NCI-H748 treated with DMSO at 0.1 percent for 48 hours (cell line): ENCODE measurements around the gene PAK1IP1.
"Not testable (repeated sequence)": the region's sequence is repeated elsewhere in the genome, so short reads cannot be mapped to it uniquely, and the experiment has no call there.

Experiments
- DNase-seq: peaks from one replicate; lab custom pipeline; 2025; lab: John Stamatoyannopoulos, UW

Gene PAK1IP1

GRCh38 chr6:10692965-10693538, 1.7 kb upstream of the PAK1IP1 start:
- DNase-seq, result no peak

DNA sequence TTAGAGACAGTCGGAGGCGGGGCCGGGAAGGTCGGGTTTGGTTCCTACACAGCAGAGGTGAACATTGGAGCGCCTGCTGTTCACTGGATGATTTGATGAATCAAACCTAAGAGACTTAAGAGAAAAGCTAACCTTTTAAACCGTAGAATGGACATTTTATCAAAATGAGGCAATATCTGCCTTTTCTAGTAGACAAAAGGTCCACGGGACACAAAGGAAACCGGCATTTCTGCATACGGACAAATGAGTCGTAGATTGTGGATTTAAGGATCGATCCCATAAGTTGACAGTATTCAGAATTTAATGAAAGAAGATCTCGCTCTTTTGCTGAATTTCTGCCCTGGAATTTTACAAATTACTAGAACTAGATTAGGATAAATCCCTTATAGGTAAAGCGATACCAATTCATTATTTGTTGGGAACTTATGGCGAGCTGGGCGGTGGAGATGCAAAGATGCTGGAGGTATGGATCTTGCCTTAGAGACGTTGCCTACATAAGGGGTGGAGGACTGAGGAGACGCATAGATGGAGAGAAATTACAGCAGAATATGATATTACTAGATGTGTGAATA, 400 bp downstream of the PAK1IP1 start:
- peak; percentile 64 for DNase-seq

- no peak for DNase-seq
Measured at GRCh38 chr6:10696655-10697054, 1.9 kb downstream of the PAK1IP1 start.

- no peak for DNase-seq
Measured at GRCh38 chr6:10713962-10714361, 19.2 kb downstream of the PAK1IP1 start.

- peak; percentile 21 for DNase-seq
Measured at GRCh38 chr6:10719296-10719963, 24.7 kb downstream of the PAK1IP1 start.

DNA sequence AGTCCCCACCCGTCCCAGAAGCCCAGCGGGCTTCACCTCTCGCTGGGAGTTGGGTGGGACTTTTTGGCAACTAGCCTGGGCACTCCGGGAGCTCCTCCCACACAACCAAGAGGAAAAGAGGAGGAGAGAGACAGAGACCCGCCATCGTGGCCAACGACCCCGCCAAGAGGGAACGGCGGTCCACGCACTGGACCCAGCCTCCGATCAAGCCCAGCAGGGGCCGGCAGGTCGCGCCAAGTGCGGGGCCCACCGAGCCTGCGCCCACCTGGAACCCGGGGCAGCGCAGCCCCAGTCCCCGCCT, 25.1 kb downstream of the PAK1IP1 start:
- DNase-seq, result no peak

DNA sequence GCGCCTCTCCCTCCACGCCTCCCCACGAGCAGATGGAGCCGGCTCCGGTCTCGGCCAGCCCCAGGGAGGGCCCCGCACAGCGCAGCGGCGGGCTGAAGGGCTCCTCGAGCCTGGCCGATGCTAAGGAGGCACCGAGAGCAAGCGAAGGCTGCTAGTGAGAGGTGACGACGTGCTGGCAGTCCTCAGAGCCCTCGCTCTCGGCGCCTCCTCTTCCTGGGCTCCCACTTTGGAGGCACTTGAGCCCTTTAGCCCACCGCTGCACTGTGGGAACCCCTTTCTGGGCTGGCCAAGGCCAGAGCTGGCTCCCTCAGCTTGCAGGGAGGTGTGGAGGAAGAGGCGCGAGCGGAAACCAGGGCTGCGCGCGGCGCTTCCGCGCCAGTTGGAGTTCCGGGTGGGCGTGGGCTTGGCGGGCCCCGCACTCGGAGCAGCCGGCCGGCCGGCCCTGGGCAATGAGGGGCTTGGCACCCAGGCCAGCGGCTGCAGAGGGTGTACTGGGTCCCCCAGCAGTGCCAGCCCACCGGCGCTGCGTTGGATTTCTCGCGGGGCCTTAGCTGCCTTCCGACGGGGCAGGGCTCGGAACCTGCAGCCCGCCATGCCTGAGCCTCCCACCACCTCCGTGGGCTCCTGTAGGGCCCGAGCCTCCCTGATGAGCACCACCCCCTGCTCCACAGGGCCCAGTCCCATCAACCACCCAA, 25.6 kb downstream of the PAK1IP1 start:
- DNase-seq, result peak; percentile 23

DNA sequence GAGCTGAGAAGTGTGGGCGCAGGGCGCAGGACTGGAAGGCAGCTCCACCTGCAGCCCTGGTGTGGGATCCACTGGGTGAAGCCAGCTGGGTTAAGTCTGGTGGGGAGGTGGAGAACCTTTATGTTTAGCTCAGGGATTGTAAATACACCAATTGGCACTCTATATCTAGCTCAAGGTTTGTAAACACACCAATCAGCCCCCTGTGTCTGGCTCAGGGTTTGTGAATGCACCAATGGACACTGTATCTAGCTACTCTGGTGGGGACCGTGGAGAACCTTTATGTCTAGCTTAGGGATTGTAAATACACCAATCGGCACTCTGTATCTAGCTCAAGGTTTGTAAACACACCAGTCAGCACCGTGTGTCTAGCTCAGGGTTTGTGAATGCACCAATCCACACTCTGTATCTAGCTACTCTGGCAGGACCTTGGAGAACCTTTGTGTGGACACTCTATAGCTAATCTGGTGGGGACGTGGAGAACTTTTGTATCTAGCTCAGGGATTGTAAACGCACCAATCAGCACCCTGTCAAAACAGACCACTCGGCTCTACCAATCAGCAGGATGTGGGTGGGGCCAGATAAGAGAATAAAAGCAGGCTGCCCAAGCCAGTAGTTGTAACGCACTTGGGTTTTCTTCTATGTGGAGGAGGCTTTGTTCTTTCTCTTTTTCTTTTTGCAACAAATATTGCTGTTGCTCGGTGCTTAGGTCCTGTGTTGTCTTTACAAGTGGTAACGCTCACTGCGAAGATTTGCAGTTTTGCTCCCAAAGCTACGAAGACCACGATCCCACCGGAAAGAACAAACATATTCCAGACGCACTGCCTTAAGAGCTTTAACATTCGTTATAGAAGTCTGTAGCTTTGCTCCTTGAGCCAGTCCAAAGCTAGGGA, 26.4 kb downstream of the PAK1IP1 start:
- peak; percentile 29 for DNase-seq

DNA sequence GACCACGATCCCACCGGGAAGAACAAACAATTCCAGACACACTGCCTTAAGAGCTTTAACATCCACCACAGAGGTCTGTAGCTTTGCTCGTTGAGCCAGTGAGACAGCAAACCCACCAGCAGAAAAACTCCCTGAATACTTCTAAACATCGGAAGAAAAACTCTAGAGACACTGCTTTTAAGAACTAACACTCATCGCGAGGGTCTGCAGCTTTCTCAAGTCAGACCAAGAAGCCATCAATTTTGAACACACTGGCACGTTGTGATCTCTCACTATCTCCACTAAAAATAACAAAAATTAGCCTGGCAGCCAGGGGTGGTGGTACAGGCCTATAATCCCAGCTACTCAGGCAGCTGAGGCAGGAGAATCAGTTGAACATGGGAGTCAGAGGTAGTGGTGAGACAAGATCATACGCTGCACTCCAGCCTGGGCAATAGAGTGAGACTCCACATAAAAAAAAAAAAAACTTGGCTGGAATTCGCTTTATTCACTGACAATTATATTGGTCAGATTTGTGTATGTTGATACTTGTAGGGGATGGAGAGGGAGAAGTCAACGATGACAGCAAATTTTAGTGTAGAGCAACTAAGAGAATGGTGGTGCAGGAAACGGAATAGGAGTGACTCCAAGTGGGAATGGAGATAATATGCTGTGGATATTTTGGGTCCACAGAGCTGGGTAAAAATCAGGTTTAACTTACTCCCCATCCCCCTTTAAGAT, 27.2 kb downstream of the PAK1IP1 start:
- DNase-seq, result no peak

- no peak for DNase-seq
Measured at GRCh38 chr6:10722570-10722819, 27.7 kb downstream of the PAK1IP1 start.

DNA sequence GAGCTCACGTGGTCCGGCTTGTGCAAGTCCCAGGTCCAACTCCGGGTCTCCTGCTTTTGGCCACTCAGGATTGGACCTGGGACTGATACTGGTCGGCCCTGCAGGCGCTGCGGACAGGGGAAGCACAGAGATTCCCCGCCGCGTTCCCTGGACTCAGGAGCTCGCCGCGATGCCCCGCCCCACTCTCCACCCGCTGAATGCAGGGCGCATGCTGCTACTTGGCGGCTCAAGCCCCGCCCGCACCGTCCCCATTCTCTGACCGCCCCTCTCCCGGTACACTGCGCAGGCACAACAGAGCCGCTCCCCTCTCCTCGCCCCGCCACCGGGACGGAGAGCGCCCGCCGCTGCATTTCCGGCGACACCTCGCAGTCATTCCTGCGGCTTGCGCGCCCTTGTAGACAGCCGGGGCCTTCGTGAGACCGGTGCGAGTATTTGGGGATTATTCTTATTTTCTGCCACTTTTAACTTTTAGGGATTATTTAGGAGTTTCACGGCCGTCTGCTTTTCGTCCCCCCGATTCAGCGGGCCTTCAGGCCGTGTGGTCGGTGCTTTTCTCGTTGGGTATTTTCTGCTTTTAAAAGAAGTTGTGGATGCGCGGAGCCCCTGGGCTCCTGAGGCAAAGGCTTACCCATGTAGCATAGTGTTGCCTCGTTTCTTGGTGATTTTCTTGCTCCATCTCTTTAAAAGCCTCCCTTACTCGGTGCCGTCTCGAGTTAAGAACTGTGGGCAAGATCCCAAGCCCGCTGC, 28.2 kb downstream of the PAK1IP1 start, which contains the start of gene TMEM14C:
TSS of gene TMEM14C (plus strand) at position 251 of the 747 bp plus-strand sequence. CDS start 1,544 bp downstream, outside the sequence.
- peak; percentile 99 for DNase-seq

GRCh38 chr6:10723567-10723881, 28.8 kb downstream of the PAK1IP1 start:
- no peak for DNase-seq

DNA sequence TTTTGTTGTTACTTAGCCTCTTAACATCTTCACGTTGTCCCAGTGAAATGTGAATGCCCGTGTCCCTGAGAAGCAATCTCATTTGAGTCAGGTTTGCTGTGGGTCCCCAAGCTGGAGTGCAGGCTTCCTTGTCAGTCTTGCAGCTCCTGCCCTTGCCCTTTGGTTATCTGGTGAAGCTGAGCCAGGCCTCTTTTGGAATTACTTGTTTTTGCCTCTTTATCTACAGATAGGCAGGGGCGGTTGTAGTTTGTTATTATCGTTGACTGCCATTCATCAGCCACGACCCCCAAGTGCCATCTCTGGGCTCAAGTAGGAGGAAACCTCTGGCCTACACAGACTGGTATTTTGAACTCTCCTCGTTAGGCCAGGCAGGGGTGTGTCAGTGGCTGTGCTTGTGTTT, 30.3 kb downstream of the PAK1IP1 start:
- no peak for DNase-seq

DNA sequence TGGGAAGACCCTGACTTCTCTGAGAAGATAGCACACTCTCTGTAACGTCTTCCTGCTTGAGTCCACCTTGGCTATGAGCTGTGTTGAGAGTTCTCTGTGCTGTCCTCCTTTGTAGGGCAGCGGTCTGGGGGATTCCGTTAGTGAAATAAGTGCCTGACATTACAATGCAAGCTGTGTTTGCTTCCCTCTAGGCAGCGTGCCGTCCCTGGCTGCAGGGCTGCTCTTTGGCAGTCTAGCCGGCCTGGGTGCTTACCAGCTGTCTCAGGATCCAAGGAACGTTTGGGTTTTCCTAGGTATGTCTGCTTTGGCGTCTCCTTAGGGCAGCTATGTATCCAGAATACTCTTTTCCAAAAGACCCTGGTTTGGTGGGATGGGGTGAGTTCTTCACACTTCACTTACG, 30.9 kb downstream of the PAK1IP1 start:
- no peak for DNase-seq

GRCh38 chr6:10730254-10730653, 35.5 kb downstream of the PAK1IP1 start:
- DNase-seq, result no peak

DNA sequence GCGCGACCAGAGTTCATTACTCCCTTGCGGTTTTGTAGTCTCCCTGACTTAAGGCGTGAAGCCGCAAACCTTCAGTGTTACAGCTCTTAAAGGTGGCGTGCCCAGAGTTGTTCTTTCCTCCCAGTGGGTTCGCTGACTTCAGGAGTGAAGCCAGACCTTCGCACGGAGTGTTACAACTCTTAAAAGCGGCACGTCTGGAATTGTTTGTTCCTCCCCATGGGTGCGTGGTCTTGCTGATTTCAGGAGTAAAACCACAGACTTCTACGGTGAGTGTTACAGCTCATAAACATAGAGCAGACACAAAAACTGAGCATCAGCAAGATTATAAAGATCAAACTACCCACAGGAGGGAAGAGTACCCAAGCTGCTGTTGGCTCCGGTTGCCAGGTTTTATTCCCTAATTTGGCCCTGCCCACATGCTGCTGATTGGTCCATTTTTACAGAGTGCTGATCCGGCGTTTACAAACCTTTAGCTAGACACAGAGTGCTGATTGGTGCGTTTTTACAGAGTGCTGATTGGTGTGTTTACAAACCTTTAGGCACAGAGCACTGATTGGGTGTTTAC, 38.5 kb downstream of the PAK1IP1 start:
- DNase-seq, result no peak

GRCh38 chr6:10733863-10734262, 39.1 kb downstream of the PAK1IP1 start:
- no peak for DNase-seq

- DNase-seq, result no peak
Measured at GRCh38 chr6:10736731-10737130, 42.0 kb downstream of the PAK1IP1 start.

DNA sequence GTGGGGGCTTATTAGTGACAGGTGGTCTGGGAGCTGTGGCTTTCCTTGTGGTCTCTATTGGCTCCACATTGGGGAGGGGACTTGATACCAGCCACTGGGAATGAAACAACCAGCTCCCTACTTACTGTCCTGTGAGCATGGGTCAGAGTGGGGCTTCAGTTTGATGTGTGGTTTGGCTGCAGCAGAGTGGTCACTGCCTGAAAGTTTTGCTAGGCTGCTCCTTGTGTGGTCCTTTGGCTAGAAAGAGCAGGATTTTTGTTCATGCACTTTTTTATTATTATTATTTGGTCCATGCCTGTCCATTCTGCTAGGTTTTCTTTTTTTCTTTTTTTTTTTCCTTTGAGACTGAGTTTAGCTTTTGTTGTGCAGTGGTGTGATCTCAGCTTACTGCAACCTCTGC, 45.3 kb downstream of the PAK1IP1 start:
- no peak for DNase-seq

DNA sequence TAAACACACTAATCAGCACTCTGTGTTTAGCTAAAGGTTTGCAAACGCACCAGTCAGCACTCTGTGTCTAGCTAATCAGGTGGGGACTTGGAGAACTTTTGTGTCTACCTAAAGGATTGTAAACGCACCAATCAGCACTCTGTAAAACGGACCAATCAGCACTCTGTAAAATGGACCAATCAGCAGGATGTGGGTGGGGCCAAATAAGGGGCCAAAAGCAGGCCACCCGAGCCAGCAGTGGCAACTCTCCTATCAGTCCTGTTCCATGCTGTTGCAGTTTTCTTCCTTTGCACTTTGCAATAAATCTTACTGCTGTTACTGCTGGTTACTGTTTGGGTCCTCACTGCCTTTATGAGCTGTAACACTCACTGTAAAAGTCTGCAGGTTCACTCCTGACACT, 46.9 kb downstream of the PAK1IP1 start:
- DNase-seq, result not testable (repeated sequence)

DNA sequence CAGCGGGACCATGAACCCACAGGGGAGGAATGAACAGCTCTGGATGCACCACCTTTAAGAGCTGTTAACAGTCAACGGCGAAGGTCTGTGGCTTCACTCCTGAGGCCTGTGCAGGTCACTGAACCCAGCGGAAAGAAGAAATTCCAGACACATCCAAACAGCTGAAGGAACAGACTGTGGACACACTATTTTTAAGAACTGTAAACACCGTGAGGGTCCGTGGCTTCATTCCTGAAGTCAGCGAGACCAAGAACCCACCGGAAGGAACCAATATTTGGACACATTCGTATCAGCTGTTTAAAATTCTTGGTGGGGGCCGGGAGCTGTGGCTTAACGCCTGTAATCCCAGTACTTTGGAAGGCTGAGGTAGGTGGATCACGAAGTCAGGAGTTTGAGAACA, 47.5 kb downstream of the PAK1IP1 start:
- DNase-seq, result no peak
